Putamen (tissue), 1 donor: Measurements from ENCODE around the gene COPS2.
"Not testable (repeated sequence)": the region's sequence is repeated elsewhere in the genome, so short reads cannot be mapped to it uniquely, and the experiment has no call there.

Source experiments
- DNase-seq: peaks from one replicate; pipeline ENCODE4 v3.0.0-alpha.2; 2016; ENCODE audit warnings: low spot score

The COPS2 gene

GRCh38 chr15:49155110-49155833, at the start of gene COPS2:
COPS2 (minus strand) TSS chr15:49155599; CDS start chr15:49155578, 21 bp downstream.
- peak; percentile 98 for DNase-seq

- no peak for DNase-seq
Observed at GRCh38 chr15:49200347-49200746, 44.9 kb upstream of the COPS2 start.

GRCh38 chr15:49199666-49200065, 44.3 kb upstream of the COPS2 start:
- DNase-seq, result no peak

- DNase-seq, result no peak
Observed at GRCh38 chr15:49196856-49197255, 41.5 kb upstream of the COPS2 start.

- no peak for DNase-seq
Observed at GRCh38 chr15:49191892-49192291, 36.5 kb upstream of the COPS2 start.

- no peak for DNase-seq
Observed at GRCh38 chr15:49190586-49190985, 35.2 kb upstream of the COPS2 start.

- no peak for DNase-seq
Observed at GRCh38 chr15:49189631-49190030, 34.2 kb upstream of the COPS2 start.

GRCh38 chr15:49188933-49189332, 33.5 kb upstream of the COPS2 start:
- no peak for DNase-seq

GRCh38 chr15:49187549-49188245, 32.3 kb upstream of the COPS2 start:
- DNase-seq, result no peak

GRCh38 chr15:49185473-49185872, 30.1 kb upstream of the COPS2 start:
- DNase-seq, result no peak

- not testable (repeated sequence) for DNase-seq
Observed at GRCh38 chr15:49183741-49184140, 28.3 kb upstream of the COPS2 start.

- no peak for DNase-seq
Observed at GRCh38 chr15:49182128-49182527, 26.7 kb upstream of the COPS2 start.

GRCh38 chr15:49179433-49180190, 24.2 kb upstream of the COPS2 start:
- DNase-seq, result no peak

- DNase-seq, result no peak
Observed at GRCh38 chr15:49178497-49178896, 23.1 kb upstream of the COPS2 start.

- not testable (repeated sequence) for DNase-seq
Observed at GRCh38 chr15:49175582-49176397, 20.4 kb upstream of the COPS2 start.

- DNase-seq, result no peak
Observed at GRCh38 chr15:49174902-49175301, 19.5 kb upstream of the COPS2 start.

GRCh38 chr15:49171790-49172189, 16.4 kb upstream of the COPS2 start:
- no peak for DNase-seq

- DNase-seq, result peak; percentile 83
Observed at GRCh38 chr15:49169880-49170597, 14.6 kb upstream of the COPS2 start, which contains the start of gene GALK2. GALK2 (plus strand) TSS chr15:49170247; CDS start chr15:49170323, 76 bp downstream.

GRCh38 chr15:49168016-49168415, 12.6 kb upstream of the COPS2 start:
- no peak for DNase-seq

GRCh38 chr15:49164865-49165264, 9.5 kb upstream of the COPS2 start:
- DNase-seq, result no peak

- no peak for DNase-seq
Observed at GRCh38 chr15:49163678-49164077, 8.3 kb upstream of the COPS2 start.
